Measurements from ENCODE around the gene SMURF1. TPM values are rescaled to one million over a fixed set of nuclear protein-coding genes. Genes with fewer than 3 reads are reported as not detected.
"Not testable (repeated sequence)": the region's sequence is repeated elsewhere in the genome, so short reads cannot be mapped to it uniquely, and the experiment has no call there.

SMURF1 gene
- total RNA-seq, 4 donors from 2014 or later = 23.6 to 35.3 (median 27.8) TPM

DNA sequence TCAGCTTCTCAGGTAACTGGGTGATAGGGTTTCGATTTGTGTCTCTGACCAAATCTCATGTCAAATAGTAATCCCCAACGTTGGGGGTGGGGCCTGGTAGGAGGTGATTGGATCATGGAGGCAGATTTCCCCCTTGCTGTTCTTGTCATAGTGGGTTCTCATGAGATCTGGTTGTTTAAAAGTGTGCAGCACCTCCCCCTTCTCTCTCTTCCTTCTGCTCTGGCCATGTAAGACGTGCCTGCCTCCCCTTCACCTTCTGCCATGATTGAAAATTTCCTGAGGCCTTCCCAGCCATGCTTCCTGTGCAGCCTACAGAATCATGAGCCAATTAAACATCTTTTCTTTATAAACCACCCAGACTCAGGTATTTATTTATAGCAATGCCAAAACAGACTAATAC lies 21.9 kb upstream of the SMURF1 start:
- DNase-seq (ENCODE audit: low spot score) = no peak
- TF ChIP-seq CTCF (IDR thresholded peaks at IDR 0.05) = no peak
- ATAC-seq (ENCODE audit: low FRiP score) = no peak

DNA sequence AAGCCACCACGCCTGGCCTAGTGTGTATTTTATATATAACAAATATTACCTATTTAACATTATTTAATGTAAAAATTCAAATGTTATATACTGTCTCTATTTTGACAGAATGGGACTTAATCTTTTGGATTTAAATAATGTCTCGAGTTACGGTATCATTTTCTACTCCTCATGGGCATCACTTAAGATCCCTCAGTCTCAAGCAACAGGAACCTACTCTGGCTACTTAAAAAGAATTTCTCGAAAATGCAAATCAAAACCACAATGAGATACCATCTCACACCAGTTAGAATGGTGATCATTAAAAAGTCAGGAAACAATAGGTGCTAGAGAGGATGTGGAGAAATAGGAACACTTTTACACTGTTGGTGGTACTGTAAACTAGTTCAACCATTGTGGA lies 19.8 kb upstream of the SMURF1 start:
- DNase-seq (ENCODE audit: low spot score); ATAC-seq (ENCODE audit: low FRiP score): not testable (repeated sequence)

GRCh38 chr7:99156649-99157048 lies 12.7 kb upstream of the SMURF1 start:
- ATAC-seq (ENCODE audit: low FRiP score) = no peak
- no peak for TF ChIP-seq CTCF (IDR thresholded peaks at IDR 0.05)
- DNase-seq (ENCODE audit: low spot score) = no peak

DNA sequence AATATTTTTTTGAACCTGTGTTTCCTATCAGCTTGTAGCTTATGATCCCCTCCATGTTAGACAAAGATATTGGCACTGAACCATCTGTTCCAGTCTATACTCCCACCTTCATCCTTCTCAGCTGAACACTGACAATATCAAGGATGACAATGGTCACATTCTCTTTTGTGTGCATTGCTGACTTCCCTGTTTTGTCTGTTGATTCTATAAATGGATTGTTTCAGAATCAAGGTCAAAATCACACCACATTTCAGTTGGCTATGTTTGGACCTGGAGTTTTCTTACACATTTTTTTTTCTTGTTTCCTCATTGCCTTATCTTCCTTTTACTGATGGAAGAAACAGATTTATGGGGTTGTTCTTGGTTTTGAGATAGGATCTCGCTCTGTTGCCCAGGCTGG lies 11.3 kb upstream of the SMURF1 start:
- ATAC-seq (ENCODE audit: low FRiP score) (no peak), DNase-seq (ENCODE audit: low spot score) (no peak)
- TF ChIP-seq CTCF (IDR thresholded peaks at IDR 0.05) = no peak

- ATAC-seq (ENCODE audit: low FRiP score) = no peak
- TF ChIP-seq CTCF (IDR thresholded peaks at IDR 0.05) = no peak
- no peak for DNase-seq (ENCODE audit: low spot score)
These were observed 3.1 kb upstream of the SMURF1 start for GRCh38 chr7:99146979-99147378.

GRCh38 chr7:99143521-99143852 lies 421 bp downstream of the SMURF1 start:
- ATAC-seq (ENCODE audit: low FRiP score) (no peak), DNase-seq (ENCODE audit: low spot score) (no peak)
- TF ChIP-seq CTCF (IDR thresholded peaks at IDR 0.05) = no peak

- no peak for TF ChIP-seq CTCF (IDR thresholded peaks at IDR 0.05)
- DNase-seq (ENCODE audit: low spot score) = peak; percentile 98
- peak; percentile 82 for ATAC-seq (ENCODE audit: low FRiP score)
These were observed 984 bp downstream of the SMURF1 start for GRCh38 chr7:99142727-99143520.

Measured in omental fat pad (tissue), 4 donors.